OCI-LY7 (cell line): ENCODE measurements around the gene RPUSD1. TPM values are rescaled to one million over a fixed set of nuclear protein-coding genes. Genes with fewer than 3 reads are reported as not detected.

Experiments used
- BruUV-seq: library from RNA; stranded (reverse); fragments of 400-500 nt; replicated peaks from 2 replicates; lab custom pipeline; 2021; lab: Mats Ljungman, UMichigan
- CTCF ChIA-PET: fragments of 300-600 bp; sonication (Branson Sonifier 250); formaldehyde crosslinking; loops from one replicate; lab custom pipeline; 2022; ENCODE audit warnings: antibody characterized with exemption; ENCODE audit not compliant: unreplicated experiment; lab: Charles Lee
- POLR2A ChIA-PET: fragments of 300-600 bp; sonication (Branson Sonifier 250); formaldehyde crosslinking; loops from one replicate; lab custom pipeline; 2022; ENCODE audit warnings: antibody characterized with exemption; lab: Charles Lee
- DNase-seq: peaks from one replicate; pipeline ENCODE4 v3.0.0-alpha.2; 2015; ENCODE audit warnings: low spot score
- H2AFZ ChIP-seq: fragments of 200-600 bp; sonication (generic), shearing (Covaris generic); 2 replicates; pipeline ENCODE4 v1.6.1; 2014; ENCODE audit warnings: mild to moderate bottlenecking, antibody characterized with exemption, low read length, moderate library complexity
- H3K27ac ChIP-seq: fragments of 200-600 bp; sonication (generic); 2 replicates; pipeline ENCODE4 v1.5.1; 2014; ENCODE audit warnings: mixed run types, low read depth, mild to moderate bottlenecking, moderate library complexity, low read length, inconsistent platforms; ENCODE audit not compliant: poor library complexity, severe bottlenecking
- H3K36me3 ChIP-seq: fragments of 200-600 bp; sonication (generic); 2 replicates; pipeline ENCODE4 v1.6.1; 2014; ENCODE audit warnings: mild to moderate bottlenecking, antibody characterized with exemption, low read length, moderate library complexity, mixed read lengths; ENCODE audit not compliant: insufficient read depth
- H3K4me1 ChIP-seq: fragments of 200-600 bp; sonication (generic); 2 replicates; pipeline ENCODE4 v1.5.1; 2014; ENCODE audit warnings: mild to moderate bottlenecking, low read length; ENCODE audit not compliant: insufficient read depth, poor library complexity, severe bottlenecking
- H3K4me2 ChIP-seq: fragments of 200-600 bp; sonication (generic); 2 replicates; pipeline ENCODE4 v1.6.1; 2014; ENCODE audit warnings: mild to moderate bottlenecking, low read length
- H3K4me3 ChIP-seq: fragments of 200-600 bp; sonication (generic); 2 replicates; pipeline ENCODE4 v1.5.1; 2014; ENCODE audit warnings: mild to moderate bottlenecking, low read depth, low read length; ENCODE audit not compliant: poor library complexity, severe bottlenecking
- H3K79me2 ChIP-seq: fragments of 200-600 bp; sonication (generic); 2 replicates; pipeline ENCODE4 v1.6.1; 2016; ENCODE audit warnings: low read depth, mild to moderate bottlenecking, low read length, moderate library complexity, mixed read lengths; ENCODE audit not compliant: insufficient read depth
- H3K9me2 ChIP-seq: fragments of 200-600 bp; sonication (generic); 2 replicates; pipeline ENCODE4 v1.6.1; 2016; ENCODE audit warnings: mild to moderate bottlenecking, low read length, mixed read lengths; ENCODE audit not compliant: insufficient read depth
- H3K9me3 ChIP-seq: fragments of 200-600 bp; sonication (generic); 2 replicates; pipeline ENCODE4 v1.6.1; 2014; ENCODE audit warnings: mild to moderate bottlenecking, mixed run types, low read length, mixed read lengths
- H4K20me1 ChIP-seq: fragments of 200-600 bp; sonication (generic); 2 replicates; pipeline ENCODE4 v1.6.1; 2014; ENCODE audit warnings: mild to moderate bottlenecking, antibody characterized with exemption, low read length, moderate library complexity, mixed read lengths; ENCODE audit not compliant: insufficient read depth
- EZH2phosphoT487 ChIP-seq: fragments of 200-600 bp; sonication (generic); IDR thresholded peaks from 2 replicates; pipeline ENCODE4 v1.6.1; 2018; ENCODE audit warnings: low read depth, borderline replicate concordance, mild to moderate bottlenecking, mixed run types, antibody characterized with exemption, low read length, moderate library complexity, mixed read lengths
- intact Hi-C: fragments of 100-400 bp; cut with micrococcal nuclease; formaldehyde crosslinking; loops from one replicate; pipeline ENCODE4 v1.10.0; 2022; ENCODE audit not compliant: unreplicated experiment
- total RNA-seq, 2 experiments: library from RNA; depleted of rRNA in 1 of 2; stranded (reverse); fragments of >200 nt in 1 of 2; shearing (Covaris generic) in 1 of 2; gene quantifications; 2 replicates each; pipeline ENCODE4 v1.2.3, GENCODE V29; 2014 to 2022
- TF ChIP-seq, protein P1 (sequence below): fragments of 200-600 bp; sonication (generic); conservative IDR thresholded peaks from 2 replicates; pipeline ENCODE4 v1.5.1; 2014; ENCODE audit warnings: mild to moderate bottlenecking, antibody characterized with exemption, low read length, moderate library complexity, mixed read lengths

Gene RPUSD1
- total RNA-seq, 2 experiments from 2014 or later: 48.6 to 64.1 TPM

DNA sequence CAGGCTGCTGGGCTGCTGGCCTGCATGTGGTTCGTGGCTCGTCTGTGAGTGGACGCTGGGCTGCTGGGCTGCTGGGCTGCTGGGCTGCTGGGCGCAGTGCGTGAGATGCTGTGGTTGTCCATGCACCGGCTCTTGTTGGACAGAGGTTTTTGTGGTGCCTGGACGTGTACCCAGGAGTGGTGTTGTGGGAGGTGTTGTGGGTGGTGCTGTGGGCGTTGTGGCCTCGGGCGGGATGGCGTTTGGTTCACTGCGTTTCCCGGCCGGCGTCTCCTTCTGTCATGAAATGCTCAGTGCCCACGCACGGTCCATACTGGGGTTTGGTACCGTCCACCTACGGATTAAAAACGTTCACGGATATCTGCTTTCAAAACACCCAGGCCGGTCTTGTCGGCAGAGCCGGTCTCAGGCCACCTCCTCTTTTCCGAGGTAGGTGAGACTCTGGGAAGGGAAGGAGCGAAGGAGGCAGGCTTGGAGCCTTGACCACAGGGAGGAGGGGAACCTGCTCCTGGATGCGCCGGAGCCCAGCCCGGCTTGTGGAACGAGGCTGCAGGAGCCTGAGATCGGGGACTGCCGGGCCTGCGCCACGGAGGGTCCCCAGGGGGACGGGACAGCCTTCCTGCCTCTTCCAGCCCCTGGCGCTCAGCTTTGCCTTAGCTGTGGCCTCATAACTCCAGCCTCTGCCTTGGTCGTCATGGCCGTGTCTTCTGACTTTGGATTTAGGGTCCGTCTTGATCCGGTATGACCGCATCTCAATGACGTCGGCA, 42.1 kb upstream of the RPUSD1 start:
- CTCF ChIA-PET: no interaction called here
- no peak for DNase-seq
- intact Hi-C loops: no loop called here

DNA sequence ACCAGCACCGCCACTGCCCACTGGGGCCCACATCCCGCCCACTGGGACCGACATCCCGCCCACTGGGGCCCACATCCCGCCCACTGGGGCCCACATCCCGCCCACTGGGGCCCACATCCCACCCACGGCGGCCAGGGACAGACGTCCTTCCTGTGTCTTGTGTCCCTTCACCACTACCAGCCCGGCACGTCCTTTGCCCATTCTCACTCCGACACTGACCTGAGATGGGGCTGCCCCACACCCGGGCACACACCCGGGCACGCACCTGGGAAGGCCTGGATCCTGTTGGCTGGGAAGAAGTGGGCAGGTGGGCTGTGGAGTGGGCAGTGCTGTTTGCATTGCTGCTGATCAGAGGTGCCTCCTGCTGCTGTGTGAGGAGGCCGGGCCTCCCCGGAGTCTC, 40.7 kb upstream of the RPUSD1 start:
- intact Hi-C loops: no loop called here
- ChIA-PET CTCF (no interaction called here), POLR2A (no interaction called here)
- DNase-seq: no peak
- Histone ChIP-seq H3K9me3 (no peaks in the 10 kb centered on the region), H3K4me2 (no peak overlapping the region), H3K79me2 (no peaks in the 10 kb centered on the region), H3K9me2 (no peaks in the 10 kb centered on the region), H4K20me1 (no peaks in the 10 kb centered on the region), H3K36me3 (no peaks in the 10 kb centered on the region), H3K4me3 (no peak overlapping the region), H2AFZ (no peak overlapping the region), H3K27ac (no peak overlapping the region), H3K4me1 (no peaks in the 10 kb centered on the region)
- TF ChIP-seq, protein P1, sequence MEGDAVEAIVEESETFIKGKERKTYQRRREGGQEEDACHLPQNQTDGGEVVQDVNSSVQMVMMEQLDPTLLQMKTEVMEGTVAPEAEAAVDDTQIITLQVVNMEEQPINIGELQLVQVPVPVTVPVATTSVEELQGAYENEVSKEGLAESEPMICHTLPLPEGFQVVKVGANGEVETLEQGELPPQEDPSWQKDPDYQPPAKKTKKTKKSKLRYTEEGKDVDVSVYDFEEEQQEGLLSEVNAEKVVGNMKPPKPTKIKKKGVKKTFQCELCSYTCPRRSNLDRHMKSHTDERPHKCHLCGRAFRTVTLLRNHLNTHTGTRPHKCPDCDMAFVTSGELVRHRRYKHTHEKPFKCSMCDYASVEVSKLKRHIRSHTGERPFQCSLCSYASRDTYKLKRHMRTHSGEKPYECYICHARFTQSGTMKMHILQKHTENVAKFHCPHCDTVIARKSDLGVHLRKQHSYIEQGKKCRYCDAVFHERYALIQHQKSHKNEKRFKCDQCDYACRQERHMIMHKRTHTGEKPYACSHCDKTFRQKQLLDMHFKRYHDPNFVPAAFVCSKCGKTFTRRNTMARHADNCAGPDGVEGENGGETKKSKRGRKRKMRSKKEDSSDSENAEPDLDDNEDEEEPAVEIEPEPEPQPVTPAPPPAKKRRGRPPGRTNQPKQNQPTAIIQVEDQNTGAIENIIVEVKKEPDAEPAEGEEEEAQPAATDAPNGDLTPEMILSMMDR: no peak
- TF ChIP-seq EZH2phosphoT487: no peak
- no TSS peak for BruUV-seq

More for the DNA sequence above, 42.1 kb upstream of the RPUSD1 start:
- Histone ChIP-seq H4K20me1 (no peaks in the 10 kb centered on the region), H3K9me3 (no peaks in the 10 kb centered on the region), H3K4me3 (no peak overlapping the region), H3K9me2 (no peaks in the 10 kb centered on the region), H3K4me1 (no peaks in the 10 kb centered on the region), H2AFZ (no peak overlapping the region), H3K79me2 (no peaks in the 10 kb centered on the region), H3K4me2 (no peak overlapping the region), H3K36me3 (no peaks in the 10 kb centered on the region), H3K27ac (no peak overlapping the region)
- TF ChIP-seq EZH2phosphoT487: no peak
- TF ChIP-seq, protein P1: no peak
- BruUV-seq: no TSS peak
- POLR2A ChIA-PET: no interaction called here

DNA sequence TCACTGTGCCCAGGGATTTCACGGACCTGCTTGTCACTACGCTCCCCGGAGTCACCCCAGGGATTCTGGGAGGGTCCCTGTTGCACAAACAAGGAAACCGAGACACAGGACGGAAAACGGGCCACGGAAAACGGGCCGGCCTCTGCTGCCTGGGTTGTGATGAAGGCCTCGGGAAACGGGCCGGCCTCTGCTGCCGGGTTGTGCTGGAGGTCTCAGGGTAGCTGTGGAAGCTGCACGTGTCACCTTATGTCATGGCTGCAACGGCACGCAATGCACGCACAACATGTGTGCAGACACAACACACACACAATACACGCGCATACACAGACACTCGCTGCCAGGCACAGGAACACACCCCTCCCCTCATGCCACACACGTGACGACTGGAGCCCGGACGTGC, 39.3 kb upstream of the RPUSD1 start:
- no peak overlapping the region for H3K4me3 ChIP-seq
- no peak overlapping the region for H3K27ac ChIP-seq
- TF ChIP-seq, protein P1: no peak
- TF ChIP-seq EZH2phosphoT487: no peak
- no peaks in the 10 kb centered on the region for H3K36me3 ChIP-seq
- no TSS peak for BruUV-seq
- H2AFZ ChIP-seq: no peak overlapping the region
- no peak overlapping the region for H3K4me2 ChIP-seq
- H3K79me2 ChIP-seq: no peaks in the 10 kb centered on the region
- H3K9me3 ChIP-seq: no peaks in the 10 kb centered on the region
- DNase-seq: no peak
- POLR2A ChIA-PET: no interaction called here
- no peaks in the 10 kb centered on the region for H3K9me2 ChIP-seq
- CTCF ChIA-PET: no interaction called here
- intact Hi-C loops: no loop called here
- H3K4me1 ChIP-seq: no peaks in the 10 kb centered on the region
- no peaks in the 10 kb centered on the region for H4K20me1 ChIP-seq
